AG09309 (cell line): ENCODE results near the gene CDH12.

Source experiments
- DNase-seq: peaks from one replicate; pipeline ENCODE4 v3.0.0-alpha.2; 2010; ENCODE audit warnings: low read depth
- H3K4me3 ChIP-seq: 2 replicates; pipeline ENCODE4 v1.5.1; 2011; ENCODE audit warnings: mild to moderate bottlenecking, low read depth, low read length, moderate library complexity; ENCODE audit not compliant: control insufficient read depth
- TF ChIP-seq, protein P1 (sequence below): IDR thresholded peaks from 2 replicates; pipeline ENCODE4 v1.5.1; 2011; ENCODE audit warnings: mild to moderate bottlenecking, low read depth, low read length, inconsistent platforms; ENCODE audit not compliant: insufficient read depth, control insufficient read depth; ENCODE audit errors: missing control alignments

CDH12 gene

DNA sequence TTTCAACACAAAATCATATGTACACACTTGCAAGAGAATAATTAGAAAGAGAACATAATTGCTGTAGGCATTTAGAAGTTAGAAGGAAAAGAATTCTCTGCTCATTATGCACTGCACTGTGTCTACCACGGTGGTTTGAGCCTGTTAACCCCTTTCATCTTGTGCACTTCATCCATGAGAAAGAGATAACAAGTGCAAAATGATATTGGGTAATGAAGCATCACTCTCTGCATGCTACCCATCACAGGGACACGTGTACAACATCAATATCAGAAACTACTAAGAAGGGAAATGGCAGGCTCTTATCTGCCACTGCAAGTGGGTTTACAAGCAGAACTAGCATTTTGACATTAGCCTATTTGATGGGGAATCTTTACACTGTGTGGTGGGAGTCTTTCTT lies 202.6 kb downstream of the CDH12 start:
- TF ChIP-seq, protein P1, sequence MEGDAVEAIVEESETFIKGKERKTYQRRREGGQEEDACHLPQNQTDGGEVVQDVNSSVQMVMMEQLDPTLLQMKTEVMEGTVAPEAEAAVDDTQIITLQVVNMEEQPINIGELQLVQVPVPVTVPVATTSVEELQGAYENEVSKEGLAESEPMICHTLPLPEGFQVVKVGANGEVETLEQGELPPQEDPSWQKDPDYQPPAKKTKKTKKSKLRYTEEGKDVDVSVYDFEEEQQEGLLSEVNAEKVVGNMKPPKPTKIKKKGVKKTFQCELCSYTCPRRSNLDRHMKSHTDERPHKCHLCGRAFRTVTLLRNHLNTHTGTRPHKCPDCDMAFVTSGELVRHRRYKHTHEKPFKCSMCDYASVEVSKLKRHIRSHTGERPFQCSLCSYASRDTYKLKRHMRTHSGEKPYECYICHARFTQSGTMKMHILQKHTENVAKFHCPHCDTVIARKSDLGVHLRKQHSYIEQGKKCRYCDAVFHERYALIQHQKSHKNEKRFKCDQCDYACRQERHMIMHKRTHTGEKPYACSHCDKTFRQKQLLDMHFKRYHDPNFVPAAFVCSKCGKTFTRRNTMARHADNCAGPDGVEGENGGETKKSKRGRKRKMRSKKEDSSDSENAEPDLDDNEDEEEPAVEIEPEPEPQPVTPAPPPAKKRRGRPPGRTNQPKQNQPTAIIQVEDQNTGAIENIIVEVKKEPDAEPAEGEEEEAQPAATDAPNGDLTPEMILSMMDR, result no peak
- no peak overlapping the region for H3K4me3 ChIP-seq
- no peak for DNase-seq

DNA sequence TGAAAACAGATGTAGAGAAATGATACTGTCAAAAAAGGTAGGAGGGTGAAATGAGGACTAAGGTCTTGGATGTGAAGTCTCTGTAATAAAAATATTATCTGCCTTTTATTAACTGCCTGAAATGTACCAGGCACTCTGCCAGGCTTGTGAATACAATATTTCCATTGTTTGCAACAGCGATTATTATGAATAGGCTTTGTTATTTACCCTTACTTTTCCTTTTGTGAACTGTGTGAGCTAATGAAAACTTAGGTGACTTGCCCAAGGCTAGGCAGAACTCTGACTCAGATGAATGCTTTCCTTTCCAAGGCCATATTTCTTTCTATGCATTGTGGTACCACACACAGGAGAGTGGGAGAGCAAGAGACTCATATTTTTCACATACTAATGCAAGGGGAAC lies 204.1 kb downstream of the CDH12 start:
- no peak for DNase-seq
- H3K4me3 ChIP-seq, result no peak overlapping the region
- TF ChIP-seq, protein P1, result no peak

DNA sequence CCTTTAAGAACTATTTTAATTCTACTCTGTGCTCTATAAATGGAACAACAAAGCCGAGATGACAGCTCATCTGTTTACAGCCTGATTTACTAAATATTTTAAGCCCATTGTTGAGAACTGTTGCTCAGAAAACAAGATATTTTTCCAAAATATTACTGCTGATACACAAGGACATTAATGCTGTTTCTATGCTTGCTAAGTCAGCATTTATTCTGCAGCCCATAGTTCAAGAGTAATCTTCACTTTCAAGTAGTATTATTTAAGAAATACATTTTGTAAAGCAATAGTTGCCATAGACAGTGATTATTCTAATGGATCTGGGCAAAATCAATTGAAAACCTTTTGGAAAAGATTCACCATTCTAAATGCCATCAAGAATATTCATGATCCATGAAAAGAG lies 208.3 kb downstream of the CDH12 start:
- no peak for DNase-seq
- no peak overlapping the region for H3K4me3 ChIP-seq
- TF ChIP-seq, protein P1, result no peak

DNA sequence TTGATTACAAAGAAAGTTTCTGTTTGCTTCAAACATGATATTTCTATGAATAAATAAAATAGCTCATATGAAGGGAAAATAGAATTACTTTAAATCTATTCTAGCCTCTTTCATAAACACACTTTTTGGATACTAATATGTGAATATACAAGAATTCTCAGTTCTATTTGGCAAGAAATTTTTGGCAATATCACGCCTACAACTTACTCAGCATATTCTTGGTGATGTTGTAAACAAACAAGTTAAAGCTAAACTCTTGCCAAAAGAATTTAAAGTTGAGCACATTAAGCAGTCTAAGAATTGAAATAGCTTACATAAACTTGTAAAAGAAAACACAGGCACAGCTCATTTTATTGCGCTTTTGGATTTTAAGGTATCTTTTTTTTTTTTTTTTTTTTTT lies 209.8 kb downstream of the CDH12 start:
- TF ChIP-seq, protein P1, result no peak
- no peak for DNase-seq
- H3K4me3 ChIP-seq, result no peak overlapping the region

DNA sequence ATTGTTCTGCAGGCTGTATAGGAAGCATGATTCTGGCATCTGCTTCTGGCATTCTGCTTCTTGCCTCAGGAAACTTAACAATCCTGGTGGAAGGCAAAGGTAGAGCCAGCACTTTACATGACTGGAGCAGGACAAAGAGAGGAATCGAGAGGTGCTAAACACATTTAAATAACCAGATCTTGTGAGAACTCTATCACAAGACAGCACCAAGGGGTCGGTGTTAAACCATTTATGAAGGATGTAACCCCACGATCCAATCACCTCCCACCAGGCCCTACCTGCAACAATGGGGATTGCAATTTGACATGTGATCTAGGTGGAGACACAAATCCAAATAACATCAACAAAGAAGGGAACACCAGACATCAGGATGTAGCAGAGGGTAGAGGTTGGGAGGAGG lies 221.5 kb downstream of the CDH12 start:
- no peak for DNase-seq
- H3K4me3 ChIP-seq, result no peak overlapping the region
- TF ChIP-seq, protein P1, result no peak

DNA sequence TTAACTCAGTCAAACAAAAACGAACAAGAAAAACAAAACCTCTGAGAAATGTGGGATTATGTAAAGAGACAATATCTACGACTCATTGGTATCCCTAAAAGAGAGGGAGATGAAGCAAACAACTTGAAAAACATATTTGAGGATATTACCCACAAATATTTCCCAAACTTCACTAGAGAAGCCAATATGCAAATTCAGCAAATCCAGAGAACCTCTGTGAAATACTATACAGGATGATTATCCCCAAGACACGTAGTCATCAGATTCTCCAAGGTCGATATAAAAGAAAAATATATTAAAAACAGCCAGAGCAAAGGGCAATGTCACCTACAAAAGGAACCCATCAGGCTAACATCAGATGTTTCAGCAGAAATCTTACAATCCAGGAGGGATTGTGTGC lies 226.1 kb downstream of the CDH12 start:
- TF ChIP-seq, protein P1, result no peak
- H3K4me3 ChIP-seq, result no peak overlapping the region
- DNase-seq, result no peak

DNA sequence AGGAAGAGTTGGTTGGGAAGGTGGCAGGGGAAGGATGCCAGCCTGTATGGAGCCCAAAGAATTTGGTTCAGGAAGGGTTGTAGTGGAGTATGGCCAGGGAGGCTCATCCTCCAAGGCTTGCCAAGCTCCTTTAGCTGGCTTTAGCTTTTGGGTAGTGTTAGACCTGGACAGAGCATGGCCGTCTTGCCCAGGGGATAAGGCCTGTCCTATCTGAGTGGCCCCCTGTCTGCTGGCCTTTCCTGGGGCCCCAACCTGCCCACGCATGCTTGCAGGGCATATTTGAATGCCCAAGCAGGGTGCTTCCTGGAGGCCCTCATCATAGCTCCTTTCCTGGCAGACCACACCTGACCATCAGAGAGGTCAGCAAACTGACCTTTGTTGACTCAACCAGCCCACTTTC lies 227.7 kb downstream of the CDH12 start:
- TF ChIP-seq, protein P1, result no peak
- no peak for DNase-seq
- H3K4me3 ChIP-seq, result no peak overlapping the region
